Upper lobe of left lung (tissue), 4 donors: ENCODE results near the gene MEGF6.

Experiments
- EP300 ChIP-seq, 4 donors: sonication (generic); formaldehyde crosslinking; IDR thresholded peaks; one replicate each; pipeline ENCODE4 v1.5.1; 2017; ENCODE audit warnings: antibody characterized with exemption in 4 of 4, control low read depth in 2 of 4
- POLR2A ChIP-seq, 4 donors: fragments of 450-650 bp; IDR thresholded peaks; one replicate each; pipeline ENCODE4 v1.5.1; 2016 to 2017; ENCODE audit warnings: antibody characterized with exemption in 4 of 4, mild to moderate bottlenecking in 2 of 4
- POLR2AphosphoS5 ChIP-seq, 2 donors: sonication (generic); formaldehyde crosslinking; IDR thresholded peaks; one replicate each; pipeline ENCODE4 v1.5.1; 2017; ENCODE audit warnings: antibody characterized with exemption in 2 of 2
- TF ChIP-seq, protein P1 (sequence below), 6 experiments: fragments of 450-650 bp in 4 of 6; fragments of 200-600 bp in 2 of 6; sonication (generic) in 2 of 6; IDR thresholded peaks; one replicate each; pipeline ENCODE4 v1.5.1; 2016 to 2019; ENCODE audit warnings: antibody characterized with exemption in 6 of 6

DNA sequence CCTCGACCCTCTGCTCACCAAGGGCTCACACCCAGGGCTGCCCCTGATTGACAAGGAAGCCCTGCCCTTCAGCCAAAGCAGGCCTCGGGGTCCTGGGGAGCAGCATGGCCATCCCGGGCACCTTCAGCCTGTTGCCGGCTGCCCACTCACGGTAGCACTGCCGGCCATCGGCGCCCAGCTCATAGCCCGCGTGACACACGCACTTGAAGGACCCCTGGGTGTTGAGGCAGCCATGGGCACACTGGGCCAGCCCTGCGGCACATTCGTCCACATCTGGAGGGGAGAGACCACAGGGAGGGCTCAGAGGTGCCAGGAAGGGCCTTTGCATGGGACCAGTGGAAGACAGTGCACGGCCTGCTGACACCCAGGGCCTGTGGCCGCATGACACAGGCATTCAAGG lies 99.5 kb downstream of the MEGF6 start:
- TF ChIP-seq, protein P1, sequence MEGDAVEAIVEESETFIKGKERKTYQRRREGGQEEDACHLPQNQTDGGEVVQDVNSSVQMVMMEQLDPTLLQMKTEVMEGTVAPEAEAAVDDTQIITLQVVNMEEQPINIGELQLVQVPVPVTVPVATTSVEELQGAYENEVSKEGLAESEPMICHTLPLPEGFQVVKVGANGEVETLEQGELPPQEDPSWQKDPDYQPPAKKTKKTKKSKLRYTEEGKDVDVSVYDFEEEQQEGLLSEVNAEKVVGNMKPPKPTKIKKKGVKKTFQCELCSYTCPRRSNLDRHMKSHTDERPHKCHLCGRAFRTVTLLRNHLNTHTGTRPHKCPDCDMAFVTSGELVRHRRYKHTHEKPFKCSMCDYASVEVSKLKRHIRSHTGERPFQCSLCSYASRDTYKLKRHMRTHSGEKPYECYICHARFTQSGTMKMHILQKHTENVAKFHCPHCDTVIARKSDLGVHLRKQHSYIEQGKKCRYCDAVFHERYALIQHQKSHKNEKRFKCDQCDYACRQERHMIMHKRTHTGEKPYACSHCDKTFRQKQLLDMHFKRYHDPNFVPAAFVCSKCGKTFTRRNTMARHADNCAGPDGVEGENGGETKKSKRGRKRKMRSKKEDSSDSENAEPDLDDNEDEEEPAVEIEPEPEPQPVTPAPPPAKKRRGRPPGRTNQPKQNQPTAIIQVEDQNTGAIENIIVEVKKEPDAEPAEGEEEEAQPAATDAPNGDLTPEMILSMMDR (IDR thresholded peaks at IDR 0.05): no peak
- TF ChIP-seq EP300 (IDR thresholded peaks at IDR 0.05) (no peak), POLR2AphosphoS5 (IDR thresholded peaks at IDR 0.05) (no peak), POLR2A (IDR thresholded peaks at IDR 0.05) (no peak)
